PC-3 (cell line): ENCODE results near the gene ARNT2. TPM values are rescaled to one million over a fixed set of nuclear protein-coding genes. Genes with fewer than 3 reads are reported as not detected.

Experiments used
- ATAC-seq: fragments of 200-7000 bp; cut with Tn5 transposase; 2 replicates; pipeline ENCODE4 v1.9.1; 2020; ENCODE audit warnings: mild to moderate bottlenecking, moderate library complexity
- BruUV-seq: library from RNA; stranded (reverse); fragments of 400-500 nt; replicated peaks from 2 replicates; lab custom pipeline; 2021; lab: Mats Ljungman, UMichigan
- CTCF ChIA-PET: fragments of 300-600 bp; sonication (Branson Sonifier 250); formaldehyde crosslinking; loops from one replicate; lab custom pipeline; 2022; ENCODE audit warnings: antibody characterized with exemption; lab: Charles Lee
- POLR2A ChIA-PET: fragments of 300-600 bp; sonication (Branson Sonifier 250); formaldehyde crosslinking; loops from one replicate; lab custom pipeline; 2022; ENCODE audit warnings: antibody characterized with exemption; ENCODE audit not compliant: unreplicated experiment; lab: Charles Lee
- DNase-seq: peaks from one replicate; pipeline ENCODE4 v3.0.0-alpha.2; 2015
- H2AFZ ChIP-seq: fragments of 300-600 bp; sonication (generic); 2 replicates; pipeline ENCODE4 v1.6.0; 2016; ENCODE audit warnings: antibody characterized with exemption, low read length
- H3F3A ChIP-seq: fragments of 300-600 bp; sonication (generic); one replicate; pipeline ENCODE4 v1.6.0; 2017; ENCODE audit warnings: antibody characterized with exemption, low read length, control low read depth, mild to moderate bottlenecking; ENCODE audit not compliant: unreplicated experiment
- H3K27ac ChIP-seq: fragments of 300-600 bp; sonication (generic); 2 replicates; pipeline ENCODE4 v1.5.1; 2016; ENCODE audit warnings: mild to moderate bottlenecking, low read length
- H3K27me3 ChIP-seq: fragments of 300-600 bp; sonication (generic); 2 replicates; pipeline ENCODE4 v1.6.1; 2016; ENCODE audit warnings: low read length, mixed read lengths
- H3K36me3 ChIP-seq: fragments of 300-600 bp; sonication (generic); 2 replicates; pipeline ENCODE4 v1.6.1; 2016; ENCODE audit warnings: low read depth, mixed run types, low read length, mixed read lengths
- H3K4me1 ChIP-seq: fragments of 300-600 bp; sonication (generic); 2 replicates; pipeline ENCODE4 v1.5.1; 2016; ENCODE audit warnings: low read length; ENCODE audit not compliant: insufficient read depth
- H3K4me2 ChIP-seq: fragments of 300-600 bp; sonication (generic); 2 replicates; pipeline ENCODE4 v1.6.0; 2016; ENCODE audit warnings: low read length
- H3K4me3 ChIP-seq: fragments of 300-600 bp; sonication (generic); 2 replicates; pipeline ENCODE4 v1.5.1; 2016; ENCODE audit warnings: mild to moderate bottlenecking, low read length, mixed read lengths
- H3K79me2 ChIP-seq: fragments of 300-600 bp; sonication (generic); 2 replicates; pipeline ENCODE4 v1.6.1; 2017; ENCODE audit warnings: low read length, mixed read lengths
- H3K9ac ChIP-seq: fragments of 300-600 bp; sonication (generic); 2 replicates; pipeline ENCODE4 v1.6.0; 2016; ENCODE audit warnings: mild to moderate bottlenecking, low read length
- H3K9me2 ChIP-seq: fragments of 300-600 bp; sonication (generic); replicated peaks from 2 replicates; pipeline ENCODE4 v1.6.1; 2016; ENCODE audit warnings: mixed run types, low read length, mixed read lengths
- H3K9me3 ChIP-seq: fragments of 300-600 bp; sonication (generic); 2 replicates; pipeline ENCODE4 v1.6.1; 2016; ENCODE audit warnings: low read length, mixed read lengths
- H4K20me1 ChIP-seq: fragments of 300-600 bp; sonication (generic); 2 replicates; pipeline ENCODE4 v1.6.1; 2016; ENCODE audit warnings: low read length, mixed read lengths
- CTCF ChIP-seq: fragments of 300-600 bp; sonication (generic); conservative IDR thresholded peaks from 2 replicates; pipeline ENCODE4 v1.5.1; 2017; ENCODE audit warnings: antibody characterized with exemption, low read depth, mild to moderate bottlenecking, low read length
- EZH2 ChIP-seq: fragments of 300-600 bp; sonication (generic); IDR thresholded peaks from one replicate; pipeline ENCODE4 v1.6.1; 2017; ENCODE audit warnings: antibody characterized with exemption, mild to moderate bottlenecking, low read length; ENCODE audit not compliant: unreplicated experiment
- EZH2phosphoT487 ChIP-seq: fragments of 300-600 bp; sonication (generic); IDR thresholded peaks from 2 replicates; pipeline ENCODE4 v1.6.1; 2018; ENCODE audit warnings: mild to moderate bottlenecking, antibody characterized with exemption, low read length, borderline replicate concordance
- intact Hi-C: fragments of 100-400 bp; cut with micrococcal nuclease; formaldehyde crosslinking; loops from 2 replicates; pipeline ENCODE4 v1.9.0; 2023
- total RNA-seq: library from RNA; depleted of rRNA; stranded (reverse); fragments of >200 nt; gene quantifications from 2 replicates; pipeline ENCODE4 v1.2.3, GENCODE V29; 2014

The ARNT2 gene
- total RNA-seq, 1 experiment from 2014 or later, result 0.11 TPM

- Histone ChIP-seq H3K79me2 (no peaks in the 10 kb centered on the region), H3K9me3 (no peaks in the 10 kb centered on the region), H3K9me2 (no peaks in the 10 kb centered on the region), H3F3A (no peaks in the 10 kb centered on the region), H3K4me1 (peaks cover 16% of the 10 kb centered on the region), H3K27ac (no peak overlapping the region), H3K4me3 (no peak overlapping the region), H3K36me3 (no peaks in the 10 kb centered on the region), H3K9ac (no peak overlapping the region), H3K27me3 (no peaks in the 10 kb centered on the region), H3K4me2 (no peak overlapping the region), H4K20me1 (no peaks in the 10 kb centered on the region), H2AFZ (no peak overlapping the region)
- no TSS peak for BruUV-seq
- intact Hi-C loops, result no loop called here
- ChIA-PET POLR2A (no interaction called here), CTCF (no interaction called here)
- DNase-seq, result no peak
- no peak for ATAC-seq
- no peak for TF ChIP-seq CTCF
- TF ChIP-seq EZH2phosphoT487, result no peak
- TF ChIP-seq EZH2, result no peak
Observed at GRCh38 chr15:80432345-80432702, 28.1 kb downstream of the ARNT2 start.

- no peaks in the 10 kb centered on the region for H3K9me2 ChIP-seq
- BruUV-seq, result no TSS peak
- H3K4me1 ChIP-seq, result peaks cover 18% of the 10 kb centered on the region
- no peak for TF ChIP-seq CTCF
- H2AFZ ChIP-seq, result no peak overlapping the region
- intact Hi-C loops, result no loop called here
- no peaks in the 10 kb centered on the region for H3K79me2 ChIP-seq
- no peak for DNase-seq
- H3K36me3 ChIP-seq, result no peaks in the 10 kb centered on the region
- no peaks in the 10 kb centered on the region for H3K9me3 ChIP-seq
- no peak overlapping the region for H3K9ac ChIP-seq
- ChIA-PET CTCF (no interaction called here), POLR2A (no interaction called here)
- no peak overlapping the region for H3K4me3 ChIP-seq
- no peaks in the 10 kb centered on the region for H4K20me1 ChIP-seq
- H3F3A ChIP-seq, result no peaks in the 10 kb centered on the region
- no peak for ATAC-seq
- H3K4me2 ChIP-seq, result no peak overlapping the region
- H3K27ac ChIP-seq, result no peak overlapping the region
- H3K27me3 ChIP-seq, result no peaks in the 10 kb centered on the region
Observed at GRCh38 chr15:80433836-80434235, 29.7 kb downstream of the ARNT2 start.

GRCh38 chr15:80434926-80435720, 30.9 kb downstream of the ARNT2 start:
- ChIA-PET POLR2A (no interaction called here), CTCF (no interaction called here)
- Histone ChIP-seq H3K4me3 (no peak overlapping the region), H3K9ac (no peak overlapping the region), H3K79me2 (no peaks in the 10 kb centered on the region), H3K27ac (no peak overlapping the region), H4K20me1 (no peaks in the 10 kb centered on the region), H2AFZ (no peak overlapping the region), H3F3A (no peaks in the 10 kb centered on the region), H3K36me3 (no peaks in the 10 kb centered on the region), H3K27me3 (no peaks in the 10 kb centered on the region), H3K4me1 (peaks cover 18% of the 10 kb centered on the region), H3K9me3 (no peaks in the 10 kb centered on the region), H3K9me2 (no peaks in the 10 kb centered on the region), H3K4me2 (no peak overlapping the region)
- no peak for ATAC-seq
- intact Hi-C loops, result no loop called here
- no TSS peak for BruUV-seq
- DNase-seq, result no peak
- TF ChIP-seq CTCF (no peak), EZH2 (no peak), EZH2phosphoT487 (no peak)
